Upper lobe of left lung (tissue), 4 donors: ENCODE results near the gene DPP10.

Experiments used
- POLR2A ChIP-seq, 4 donors: fragments of 450-650 bp; IDR thresholded peaks; one replicate each; pipeline ENCODE4 v1.5.1; 2016 to 2017; ENCODE audit warnings: antibody characterized with exemption in 4 of 4, mild to moderate bottlenecking in 2 of 4
- TF ChIP-seq, protein P1 (sequence below), 6 experiments: fragments of 450-650 bp in 4 of 6; fragments of 200-600 bp in 2 of 6; sonication (generic) in 2 of 6; IDR thresholded peaks; one replicate each; pipeline ENCODE4 v1.5.1; 2016 to 2019; ENCODE audit warnings: antibody characterized with exemption in 6 of 6

DNA sequence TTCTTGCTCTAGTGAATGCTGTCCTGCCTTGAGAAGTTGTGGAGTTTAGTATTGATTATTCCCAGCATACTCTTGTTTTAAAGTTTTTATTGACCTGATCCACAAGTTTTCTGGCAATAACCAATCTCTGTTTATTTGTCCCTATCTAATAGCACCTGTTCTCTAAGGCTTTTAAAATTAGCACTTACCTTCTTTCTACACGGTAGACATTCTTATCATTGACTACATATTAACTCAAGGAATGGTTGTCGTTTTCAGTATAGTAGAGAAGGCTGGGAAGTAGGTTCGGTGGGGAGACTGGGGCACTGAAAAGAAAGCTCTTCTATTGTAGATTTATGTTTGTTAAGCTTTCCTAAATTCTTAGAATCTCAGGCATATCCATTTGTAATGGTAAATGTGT is 726.0 kb downstream of the DPP10 start:
- TF ChIP-seq, protein P1, sequence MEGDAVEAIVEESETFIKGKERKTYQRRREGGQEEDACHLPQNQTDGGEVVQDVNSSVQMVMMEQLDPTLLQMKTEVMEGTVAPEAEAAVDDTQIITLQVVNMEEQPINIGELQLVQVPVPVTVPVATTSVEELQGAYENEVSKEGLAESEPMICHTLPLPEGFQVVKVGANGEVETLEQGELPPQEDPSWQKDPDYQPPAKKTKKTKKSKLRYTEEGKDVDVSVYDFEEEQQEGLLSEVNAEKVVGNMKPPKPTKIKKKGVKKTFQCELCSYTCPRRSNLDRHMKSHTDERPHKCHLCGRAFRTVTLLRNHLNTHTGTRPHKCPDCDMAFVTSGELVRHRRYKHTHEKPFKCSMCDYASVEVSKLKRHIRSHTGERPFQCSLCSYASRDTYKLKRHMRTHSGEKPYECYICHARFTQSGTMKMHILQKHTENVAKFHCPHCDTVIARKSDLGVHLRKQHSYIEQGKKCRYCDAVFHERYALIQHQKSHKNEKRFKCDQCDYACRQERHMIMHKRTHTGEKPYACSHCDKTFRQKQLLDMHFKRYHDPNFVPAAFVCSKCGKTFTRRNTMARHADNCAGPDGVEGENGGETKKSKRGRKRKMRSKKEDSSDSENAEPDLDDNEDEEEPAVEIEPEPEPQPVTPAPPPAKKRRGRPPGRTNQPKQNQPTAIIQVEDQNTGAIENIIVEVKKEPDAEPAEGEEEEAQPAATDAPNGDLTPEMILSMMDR (IDR thresholded peaks at IDR 0.05), result no peak
- TF ChIP-seq POLR2A (IDR thresholded peaks at IDR 0.05), result no peak
